WERI-Rb-1 (cell line): ENCODE data around the gene LAMA1.

Source experiments
- DNase-seq: peaks from one replicate; pipeline ENCODE4 v3.0.0-alpha.2; 2020
- H3K27ac ChIP-seq: fragments of 250-450 bp; sonication (Bioruptor Pico); 2 replicates; pipeline ENCODE4 v1.5.1; 2020; ENCODE audit warnings: mild to moderate bottlenecking, moderate library complexity
- H3K27me3 ChIP-seq: fragments of 250-450 bp; sonication (Bioruptor Pico); 2 replicates; pipeline ENCODE4 v1.5.1; 2021; ENCODE audit warnings: mild to moderate bottlenecking, low read depth, moderate library complexity; ENCODE audit not compliant: insufficient read depth, severe bottlenecking
- H3K36me3 ChIP-seq: fragments of 250-450 bp; sonication (Bioruptor Pico); 2 replicates; pipeline ENCODE4 v1.5.1; 2020; ENCODE audit warnings: mild to moderate bottlenecking, moderate library complexity
- H3K4me3 ChIP-seq: 2 replicates; pipeline ENCODE4 v1.5.1; 2011; ENCODE audit warnings: low read depth, mild to moderate bottlenecking, control low read depth, low read length
- H3K9me3 ChIP-seq: fragments of 250-450 bp; sonication (Bioruptor Pico); 2 replicates; pipeline ENCODE4 v1.5.1; 2021; ENCODE audit warnings: mild to moderate bottlenecking, moderate library complexity; ENCODE audit not compliant: severe bottlenecking
- TF ChIP-seq, protein P1 (sequence below): IDR thresholded peaks from 2 replicates; pipeline ENCODE4 v1.5.1; 2011; ENCODE audit warnings: low read depth, mild to moderate bottlenecking, control low read depth, inconsistent platforms, low read length

Gene LAMA1

DNA sequence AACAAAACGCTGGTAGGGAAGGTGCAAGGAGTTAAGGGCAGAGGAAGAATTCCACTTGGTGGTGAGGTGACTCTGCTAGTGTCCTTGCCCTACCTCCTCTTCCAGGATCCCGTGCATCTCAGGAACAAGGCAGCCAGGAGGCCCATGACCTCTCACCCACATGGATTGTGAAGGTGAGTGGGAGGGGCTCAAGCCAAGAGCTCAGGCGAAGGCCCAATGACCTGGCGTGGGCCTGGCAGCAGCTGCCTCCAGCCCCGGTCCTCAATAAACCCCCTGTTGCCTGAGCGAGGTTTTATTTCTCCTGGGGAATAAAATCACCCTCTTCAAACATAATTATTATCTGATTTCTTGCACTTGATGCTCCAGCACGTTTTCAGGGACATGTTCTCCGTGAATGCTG is 28.2 kb downstream of the LAMA1 start:
- Histone ChIP-seq H3K9me3 (no peaks in the 10 kb centered on the region), H3K36me3 (no peaks in the 10 kb centered on the region), H3K27me3 (no peaks in the 10 kb centered on the region), H3K4me3 (no peak overlapping the region), H3K27ac (no peak overlapping the region)
- DNase-seq, result no peak
- TF ChIP-seq, protein P1, sequence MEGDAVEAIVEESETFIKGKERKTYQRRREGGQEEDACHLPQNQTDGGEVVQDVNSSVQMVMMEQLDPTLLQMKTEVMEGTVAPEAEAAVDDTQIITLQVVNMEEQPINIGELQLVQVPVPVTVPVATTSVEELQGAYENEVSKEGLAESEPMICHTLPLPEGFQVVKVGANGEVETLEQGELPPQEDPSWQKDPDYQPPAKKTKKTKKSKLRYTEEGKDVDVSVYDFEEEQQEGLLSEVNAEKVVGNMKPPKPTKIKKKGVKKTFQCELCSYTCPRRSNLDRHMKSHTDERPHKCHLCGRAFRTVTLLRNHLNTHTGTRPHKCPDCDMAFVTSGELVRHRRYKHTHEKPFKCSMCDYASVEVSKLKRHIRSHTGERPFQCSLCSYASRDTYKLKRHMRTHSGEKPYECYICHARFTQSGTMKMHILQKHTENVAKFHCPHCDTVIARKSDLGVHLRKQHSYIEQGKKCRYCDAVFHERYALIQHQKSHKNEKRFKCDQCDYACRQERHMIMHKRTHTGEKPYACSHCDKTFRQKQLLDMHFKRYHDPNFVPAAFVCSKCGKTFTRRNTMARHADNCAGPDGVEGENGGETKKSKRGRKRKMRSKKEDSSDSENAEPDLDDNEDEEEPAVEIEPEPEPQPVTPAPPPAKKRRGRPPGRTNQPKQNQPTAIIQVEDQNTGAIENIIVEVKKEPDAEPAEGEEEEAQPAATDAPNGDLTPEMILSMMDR, result no peak

DNA sequence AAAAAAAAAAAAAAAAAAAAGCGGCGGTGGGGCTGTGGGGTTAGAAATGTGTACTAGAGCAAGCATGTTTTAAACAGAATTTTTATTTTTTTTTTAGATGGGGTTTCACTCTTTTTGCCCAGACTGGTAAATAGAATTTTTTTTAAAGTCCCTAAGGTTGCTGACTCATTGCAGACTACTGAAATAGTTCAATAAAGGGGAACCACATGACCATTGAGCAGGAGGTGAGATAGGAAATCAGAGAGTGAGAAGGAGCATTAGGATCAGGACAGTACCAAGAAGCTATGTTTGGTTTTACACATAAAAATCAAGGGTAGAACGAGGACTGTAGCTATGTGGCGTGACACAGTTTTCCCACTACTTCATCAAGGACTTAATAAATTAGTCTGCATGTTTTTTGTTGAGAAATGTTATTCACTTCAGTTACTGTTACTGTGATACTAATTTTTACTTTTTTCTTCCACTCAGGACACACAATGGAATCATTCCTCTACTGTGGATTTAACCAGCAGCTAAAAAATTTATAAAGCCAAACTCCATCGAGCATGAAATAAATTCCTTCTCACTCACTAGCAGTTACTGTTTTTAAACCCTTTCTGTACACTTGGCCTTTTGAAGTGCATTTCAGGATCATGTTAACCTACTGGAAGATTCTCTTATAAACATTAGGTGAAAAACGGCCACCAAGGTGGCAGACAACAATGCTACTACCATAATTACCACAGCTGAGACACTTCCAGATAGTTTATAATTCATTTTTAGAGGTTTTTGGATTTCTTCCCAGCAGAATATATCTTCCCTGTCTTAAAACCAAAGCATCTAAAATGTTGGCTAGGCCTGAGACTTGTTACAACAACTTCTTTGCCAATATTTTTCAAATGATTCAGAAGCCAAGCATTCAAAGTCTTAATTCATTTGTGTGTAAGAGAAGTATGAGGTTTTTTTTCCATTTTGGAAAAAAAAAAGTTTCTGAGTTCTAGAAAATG is 33.2 kb downstream of the LAMA1 start:
- no peaks in the 10 kb centered on the region for H3K9me3 ChIP-seq
- H3K4me3 ChIP-seq, result no peak overlapping the region
- H3K36me3 ChIP-seq, result no peaks in the 10 kb centered on the region
- no peaks in the 10 kb centered on the region for H3K27me3 ChIP-seq
- H3K27ac ChIP-seq, result no peak overlapping the region
- no peak for DNase-seq
- TF ChIP-seq, protein P1, result no peak

GRCh38 chr18:7082671-7083070 is 34.9 kb downstream of the LAMA1 start:
- TF ChIP-seq, protein P1, result no peak
- no peak for DNase-seq
- Histone ChIP-seq H3K27me3 (no peaks in the 10 kb centered on the region), H3K9me3 (no peaks in the 10 kb centered on the region), H3K27ac (no peak overlapping the region), H3K4me3 (no peak overlapping the region), H3K36me3 (no peaks in the 10 kb centered on the region)

GRCh38 chr18:7079231-7079630 is 38.4 kb downstream of the LAMA1 start:
- TF ChIP-seq, protein P1, result no peak
- Histone ChIP-seq H3K27me3 (no peaks in the 10 kb centered on the region), H3K27ac (no peak overlapping the region), H3K4me3 (no peak overlapping the region), H3K9me3 (no peaks in the 10 kb centered on the region), H3K36me3 (no peaks in the 10 kb centered on the region)
- DNase-seq, result no peak

DNA sequence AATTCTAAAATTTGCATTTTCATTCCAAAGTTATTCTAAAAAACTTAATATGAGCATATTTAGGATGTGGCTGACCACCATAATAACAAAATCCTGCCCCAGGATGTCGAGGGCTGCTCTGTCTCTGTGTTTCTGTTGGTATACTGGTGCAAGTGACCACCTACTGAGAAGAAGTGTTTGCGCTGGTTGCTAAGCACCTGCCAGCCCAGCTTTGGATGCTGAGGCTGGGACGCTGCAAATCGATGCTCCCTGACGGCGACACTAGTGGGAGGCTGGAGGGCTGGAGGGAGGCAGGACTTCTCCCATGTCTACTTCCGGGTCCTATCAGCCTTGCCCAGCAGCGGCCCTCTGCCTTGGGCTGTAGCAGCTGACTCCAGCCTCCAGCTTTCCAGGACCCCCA is 45.0 kb downstream of the LAMA1 start:
- no peaks in the 10 kb centered on the region for H3K36me3 ChIP-seq
- H3K27ac ChIP-seq, result no peak overlapping the region
- H3K4me3 ChIP-seq, result no peak overlapping the region
- DNase-seq, result no peak
- H3K9me3 ChIP-seq, result no peaks in the 10 kb centered on the region
- H3K27me3 ChIP-seq, result no peaks in the 10 kb centered on the region
- TF ChIP-seq, protein P1, result no peak

GRCh38 chr18:7071600-7071999 is 46.0 kb downstream of the LAMA1 start:
- TF ChIP-seq, protein P1, result no peak
- Histone ChIP-seq H3K9me3 (no peaks in the 10 kb centered on the region), H3K4me3 (no peak overlapping the region), H3K36me3 (no peaks in the 10 kb centered on the region), H3K27me3 (no peaks in the 10 kb centered on the region), H3K27ac (no peak overlapping the region)
- DNase-seq, result no peak
